RWPE2 (cell line): Measurements from ENCODE around the gene SEPTIN5.

ENCODE experiments used
- ATAC-seq: fragments of 200-7000 bp; cut with Tn5 transposase; 3 replicates; pipeline ENCODE4 v1.9.1; 2021; ENCODE audit warnings: low read depth
- DNase-seq: peaks from one replicate; pipeline ENCODE4 v3.0.0-alpha.2; 2020; ENCODE audit warnings: low spot score
- H3K27ac ChIP-seq: fragments of 450-650 bp; 2 replicates; pipeline ENCODE4 v1.5.1; 2017; ENCODE audit warnings: mild to moderate bottlenecking; ENCODE audit not compliant: poor library complexity, severe bottlenecking
- H3K27me3 ChIP-seq: fragments of 250-450 bp; sonication (Bioruptor Pico); 2 replicates; pipeline ENCODE4 v1.5.1; 2021; ENCODE audit warnings: mild to moderate bottlenecking, moderate library complexity; ENCODE audit not compliant: insufficient read depth, poor library complexity, severe bottlenecking
- H3K36me3 ChIP-seq: fragments of 250-450 bp; sonication (Bioruptor Pico); 2 replicates; pipeline ENCODE4 v1.5.1; 2020; ENCODE audit warnings: low read depth, mild to moderate bottlenecking, moderate library complexity
- H3K4me1 ChIP-seq: fragments of 250-450 bp; sonication (Bioruptor Pico); 2 replicates; pipeline ENCODE4 v1.5.1; 2021; ENCODE audit warnings: mild to moderate bottlenecking, moderate library complexity; ENCODE audit not compliant: insufficient read depth, poor library complexity, severe bottlenecking
- H3K4me3 ChIP-seq: fragments of 250-450 bp; sonication (Bioruptor Pico); 2 replicates; pipeline ENCODE4 v1.5.1; 2021; ENCODE audit warnings: mild to moderate bottlenecking, moderate library complexity; ENCODE audit not compliant: severe bottlenecking
- H3K9me3 ChIP-seq: fragments of 250-450 bp; sonication (Bioruptor Pico); 2 replicates; pipeline ENCODE4 v1.5.1; 2021; ENCODE audit warnings: mild to moderate bottlenecking, moderate library complexity; ENCODE audit not compliant: severe bottlenecking
- CTCF ChIP-seq: fragments of 450-650 bp; IDR thresholded peaks from one replicate; pipeline ENCODE4 v1.5.1; 2017; ENCODE audit warnings: mild to moderate bottlenecking, moderate library complexity; ENCODE audit not compliant: poor library complexity, severe bottlenecking

The SEPTIN5 gene

GRCh38 chr22:19738664-19739447 is 24.6 kb downstream of the SEPTIN5 start:
- no peaks in the 10 kb centered on the region for H3K4me1 ChIP-seq
- no peak overlapping the region for H3K27ac ChIP-seq
- ATAC-seq: no peak
- H3K36me3 ChIP-seq: no peaks in the 10 kb centered on the region
- H3K27me3 ChIP-seq: no peaks in the 10 kb centered on the region
- no peak overlapping the region for H3K4me3 ChIP-seq
- no peak for TF ChIP-seq CTCF
- H3K9me3 ChIP-seq: no peaks in the 10 kb centered on the region
- no peak for DNase-seq

DNA sequence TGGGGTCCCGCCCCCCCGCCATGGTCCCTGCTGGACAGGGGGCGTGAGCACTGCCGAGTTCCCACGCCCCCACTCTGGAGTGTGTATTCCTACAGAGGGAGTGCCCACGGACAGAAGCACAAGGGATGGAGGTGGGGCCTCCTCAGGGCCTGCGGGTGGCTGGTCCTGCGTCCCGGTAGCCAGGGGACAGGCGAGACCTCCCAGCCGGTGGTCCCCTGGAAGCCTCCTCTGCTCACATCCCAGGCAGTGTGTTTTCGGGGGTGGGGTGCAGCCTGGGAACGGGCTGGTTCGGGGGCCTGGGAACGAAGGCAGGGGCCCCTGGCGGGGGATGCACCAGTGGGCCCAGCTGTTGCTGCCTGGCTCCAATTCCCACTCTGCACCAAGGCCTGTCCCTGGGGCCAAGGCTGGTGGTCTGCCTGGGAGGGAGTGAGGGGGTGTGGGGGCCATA is 25.2 kb downstream of the SEPTIN5 start:
- DNase-seq (no peak), ATAC-seq (no peak)
- H3K27me3 ChIP-seq: no peaks in the 10 kb centered on the region
- no peaks in the 10 kb centered on the region for H3K9me3 ChIP-seq
- H3K4me3 ChIP-seq: no peak overlapping the region
- no peaks in the 10 kb centered on the region for H3K4me1 ChIP-seq
- no peaks in the 10 kb centered on the region for H3K36me3 ChIP-seq
- TF ChIP-seq CTCF: no peak
- no peak overlapping the region for H3K27ac ChIP-seq

DNA sequence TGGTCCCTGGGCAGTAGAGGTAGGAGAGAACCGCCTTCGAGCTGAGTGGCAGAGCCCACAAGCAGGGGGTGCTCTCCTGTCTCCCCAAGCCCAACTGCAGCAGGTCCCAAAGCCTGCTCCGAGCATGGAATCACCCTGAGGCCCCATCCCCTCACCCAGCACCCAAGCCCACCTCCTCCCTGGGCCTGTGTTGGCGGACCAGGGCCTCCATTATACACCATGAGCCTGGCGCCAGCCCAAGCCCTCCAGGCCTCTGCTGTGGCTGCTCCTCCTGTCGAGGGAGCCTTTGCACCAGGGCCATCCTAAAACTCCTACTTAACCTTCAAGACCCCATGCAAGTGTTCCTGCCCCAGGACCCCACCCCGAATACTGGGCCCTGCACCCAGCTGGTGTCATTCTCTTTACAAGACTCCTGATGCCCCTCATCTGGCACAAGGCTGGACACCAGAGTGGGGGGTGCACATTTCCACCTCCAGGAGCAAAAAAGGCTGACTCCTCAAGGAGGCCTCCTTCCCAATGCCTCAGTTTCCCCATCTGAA is 25.7 kb downstream of the SEPTIN5 start:
- Histone ChIP-seq H3K4me3 (no peak overlapping the region), H3K4me1 (no peaks in the 10 kb centered on the region), H3K27me3 (no peaks in the 10 kb centered on the region), H3K9me3 (no peaks in the 10 kb centered on the region), H3K27ac (no peak overlapping the region), H3K36me3 (no peaks in the 10 kb centered on the region)
- ATAC-seq (no peak), DNase-seq (no peak)
- no peak for TF ChIP-seq CTCF

DNA sequence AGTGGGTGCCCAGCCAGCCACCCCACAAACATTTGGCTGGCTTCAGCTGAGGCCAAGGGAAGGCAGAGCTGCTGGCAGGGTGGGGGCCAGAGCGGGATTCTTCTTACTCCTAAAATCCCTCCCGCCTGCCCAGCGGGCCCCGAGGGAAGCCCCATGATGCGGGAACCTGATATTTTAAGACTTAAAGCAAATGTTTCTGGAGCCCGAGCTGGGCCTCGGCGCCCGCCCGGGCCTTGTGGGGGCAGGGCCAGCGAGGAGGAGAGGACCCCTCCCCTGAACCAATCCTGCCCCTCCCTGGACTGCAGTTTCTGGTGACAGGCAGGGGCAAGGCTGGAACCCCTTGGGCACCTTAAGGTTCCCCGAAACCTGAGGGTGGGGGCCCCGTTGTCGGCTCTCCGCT is 26.3 kb downstream of the SEPTIN5 start:
- no peak for DNase-seq
- Histone ChIP-seq H3K4me3 (no peak overlapping the region), H3K36me3 (no peaks in the 10 kb centered on the region), H3K9me3 (no peaks in the 10 kb centered on the region), H3K27me3 (no peaks in the 10 kb centered on the region), H3K4me1 (no peaks in the 10 kb centered on the region), H3K27ac (no peak overlapping the region)
- TF ChIP-seq CTCF: no peak
- no peak for ATAC-seq

DNA sequence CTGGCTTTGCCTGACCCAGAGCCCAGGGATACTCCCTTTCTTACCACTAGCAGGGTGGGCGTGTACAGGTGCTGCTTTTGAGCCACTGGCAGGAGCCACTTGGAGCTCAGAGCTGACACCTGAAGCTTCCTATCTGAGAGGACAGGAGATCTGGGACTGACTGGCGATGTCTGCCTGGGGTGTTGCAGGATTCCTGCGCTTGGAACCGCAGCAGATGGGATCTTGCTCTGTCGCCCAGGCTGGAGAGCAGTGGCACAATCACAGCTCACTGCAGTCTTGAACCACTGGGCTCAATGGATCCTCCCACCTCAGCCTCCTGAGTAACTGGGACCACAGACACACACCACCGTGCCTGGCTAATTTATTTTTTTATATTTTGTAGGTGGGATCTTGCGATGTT is 26.8 kb downstream of the SEPTIN5 start:
- no peaks in the 10 kb centered on the region for H3K9me3 ChIP-seq
- H3K36me3 ChIP-seq: no peaks in the 10 kb centered on the region
- no peak for TF ChIP-seq CTCF
- H3K4me3 ChIP-seq: no peak overlapping the region
- no peaks in the 10 kb centered on the region for H3K4me1 ChIP-seq
- no peak overlapping the region for H3K27ac ChIP-seq
- DNase-seq: no peak
- no peaks in the 10 kb centered on the region for H3K27me3 ChIP-seq
- no peak for ATAC-seq
